ENCODE results near the gene LTB.
"Not testable (repeated sequence)": the region's sequence is repeated elsewhere in the genome, so short reads cannot be mapped to it uniquely, and the experiment has no call there.

The LTB gene

DNA sequence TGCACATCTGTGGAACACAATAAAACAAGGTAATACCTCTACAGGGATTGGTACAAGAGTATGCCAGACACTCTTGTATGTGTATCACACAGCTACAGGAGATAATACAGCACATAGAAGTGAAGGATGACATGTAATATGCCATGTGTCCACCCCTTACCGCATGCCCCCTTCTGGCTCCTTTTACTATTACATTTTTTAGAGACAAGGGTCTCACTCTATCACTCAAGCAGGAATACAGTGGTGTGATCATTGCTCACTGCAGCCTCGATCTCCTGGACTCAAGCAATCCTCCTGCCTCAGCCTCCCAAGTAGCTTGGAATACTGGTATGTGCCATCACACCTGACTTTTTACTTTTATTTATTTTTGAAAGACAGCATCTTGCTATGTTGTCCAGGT lies 14.8 kb upstream of the LTB start:
- DNase-seq = peak; percentile 19

DNA sequence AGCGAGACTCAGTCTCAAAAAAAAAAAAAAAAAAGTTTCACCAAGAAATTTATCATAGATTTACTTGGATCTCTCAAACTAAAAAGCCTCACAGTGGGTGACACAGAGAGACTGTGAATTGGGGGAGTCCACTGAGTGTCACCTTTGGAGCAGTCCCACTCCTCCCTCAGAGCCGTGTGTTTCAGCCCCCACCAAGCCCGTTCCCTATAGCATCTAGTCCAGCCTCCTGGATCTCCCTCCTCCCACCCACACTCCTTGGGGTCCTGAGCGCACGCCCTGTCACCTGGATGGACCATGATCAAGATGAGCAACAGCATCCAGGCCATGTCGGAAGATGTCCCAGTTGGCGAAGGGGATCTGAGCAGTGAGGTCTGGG lies 10.2 kb upstream of the LTB start:
- no peak for DNase-seq

DNA sequence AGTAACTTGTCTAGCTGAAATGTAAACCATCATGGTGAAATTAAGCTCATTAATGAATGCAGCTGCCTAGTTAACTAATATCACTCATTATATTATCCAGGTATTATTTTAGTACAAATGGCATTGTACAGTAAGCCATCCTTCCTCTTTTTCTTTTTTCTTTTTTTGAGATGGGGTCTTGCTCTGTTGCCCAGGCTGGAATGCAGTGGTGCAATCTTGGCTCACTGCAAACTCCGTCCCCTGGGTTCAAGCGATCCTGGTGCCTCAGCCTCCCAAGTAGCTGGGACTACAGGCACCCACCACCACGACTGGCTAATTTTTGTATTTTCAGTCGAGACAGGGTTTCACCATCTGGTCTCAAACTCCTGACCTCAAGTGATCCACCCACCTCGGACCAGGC lies 8.5 kb upstream of the LTB start:
- not testable (repeated sequence) for DNase-seq

DNA sequence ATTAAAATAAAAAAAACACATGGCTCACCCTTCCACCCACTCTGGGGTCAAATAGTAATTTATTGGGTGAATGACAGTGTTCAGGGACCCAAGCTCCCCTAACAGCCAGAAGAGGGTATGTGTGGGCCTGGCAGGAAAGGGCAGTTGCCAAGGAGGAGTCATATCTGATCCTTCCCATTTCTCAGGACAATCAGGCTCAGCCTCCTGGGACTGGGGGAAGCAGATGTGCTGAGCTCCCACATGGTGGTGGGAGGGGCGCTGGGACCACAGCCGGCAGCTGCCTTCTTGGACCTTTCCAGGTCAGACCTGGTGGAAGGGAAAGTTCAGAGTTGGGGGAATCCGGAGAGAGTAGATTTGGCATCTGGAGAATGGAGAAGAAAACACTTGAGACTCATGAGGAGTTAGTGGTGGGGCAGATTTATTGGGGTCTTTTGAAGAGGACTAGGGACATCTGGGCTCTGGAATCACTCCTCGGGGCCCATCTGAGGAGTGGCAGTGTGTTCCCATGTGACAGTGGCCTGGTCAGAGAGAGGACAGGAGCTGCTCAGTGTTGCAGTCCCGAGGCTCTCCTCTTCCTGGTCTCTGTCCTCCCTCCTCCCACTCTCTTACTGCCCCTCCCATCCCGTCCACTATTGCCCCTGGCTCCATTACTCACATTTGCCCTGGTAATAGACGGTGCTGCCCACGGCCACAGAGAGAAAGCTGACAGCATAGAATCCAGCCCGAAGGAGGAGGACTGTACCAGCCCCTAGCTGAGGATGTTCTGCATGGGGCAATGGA lies 6.8 kb upstream of the LTB start:
- no peak for DNase-seq

DNA sequence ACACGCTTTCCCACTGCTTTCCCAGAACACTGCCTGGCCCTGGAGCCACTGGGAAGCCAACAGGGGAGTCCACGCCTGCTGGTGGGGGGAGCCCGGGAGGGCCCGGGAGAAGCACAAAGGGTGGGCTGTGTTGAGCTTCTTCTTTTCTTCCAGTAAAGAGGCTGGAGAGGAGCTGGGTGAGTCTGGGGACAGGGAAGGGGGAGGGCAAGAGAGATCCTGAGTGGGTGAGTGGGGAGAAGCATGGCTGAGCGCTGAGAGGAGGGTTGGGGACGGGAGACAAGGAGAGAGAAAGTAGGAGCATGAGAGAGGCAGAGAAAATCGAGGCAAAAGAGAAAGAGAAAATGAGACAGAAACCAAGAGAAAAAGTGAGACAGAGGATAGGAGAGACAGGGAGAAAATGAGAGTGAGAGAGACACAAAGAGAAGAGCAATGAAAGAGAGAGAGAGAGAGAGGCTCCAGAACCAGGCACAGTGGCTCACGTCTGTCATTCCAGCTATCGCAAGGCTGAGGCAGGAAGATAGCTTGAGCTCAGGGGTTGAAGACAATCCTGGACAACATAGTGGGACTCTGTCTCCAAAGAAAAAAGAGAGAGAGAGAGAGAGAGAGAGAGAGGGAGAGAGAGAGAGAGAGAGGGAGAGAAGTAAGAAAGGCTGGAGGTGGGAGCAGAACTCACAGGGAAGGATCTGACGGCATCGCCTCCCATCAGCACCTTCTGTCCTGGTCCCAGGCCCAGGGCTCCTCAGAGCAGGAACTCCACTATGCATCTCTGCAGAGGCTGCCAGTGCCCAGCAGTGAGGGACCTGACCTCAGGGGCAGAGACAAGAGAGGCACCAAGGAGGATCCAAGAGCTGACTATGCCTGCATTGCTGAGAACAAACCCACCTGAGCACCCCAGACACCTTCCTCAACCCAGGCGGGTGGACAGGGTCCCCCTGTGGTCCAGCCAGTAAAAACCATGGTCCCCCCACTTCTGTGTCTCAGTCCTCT lies 5.9 kb upstream of the LTB start:
- no peak for DNase-seq

DNA sequence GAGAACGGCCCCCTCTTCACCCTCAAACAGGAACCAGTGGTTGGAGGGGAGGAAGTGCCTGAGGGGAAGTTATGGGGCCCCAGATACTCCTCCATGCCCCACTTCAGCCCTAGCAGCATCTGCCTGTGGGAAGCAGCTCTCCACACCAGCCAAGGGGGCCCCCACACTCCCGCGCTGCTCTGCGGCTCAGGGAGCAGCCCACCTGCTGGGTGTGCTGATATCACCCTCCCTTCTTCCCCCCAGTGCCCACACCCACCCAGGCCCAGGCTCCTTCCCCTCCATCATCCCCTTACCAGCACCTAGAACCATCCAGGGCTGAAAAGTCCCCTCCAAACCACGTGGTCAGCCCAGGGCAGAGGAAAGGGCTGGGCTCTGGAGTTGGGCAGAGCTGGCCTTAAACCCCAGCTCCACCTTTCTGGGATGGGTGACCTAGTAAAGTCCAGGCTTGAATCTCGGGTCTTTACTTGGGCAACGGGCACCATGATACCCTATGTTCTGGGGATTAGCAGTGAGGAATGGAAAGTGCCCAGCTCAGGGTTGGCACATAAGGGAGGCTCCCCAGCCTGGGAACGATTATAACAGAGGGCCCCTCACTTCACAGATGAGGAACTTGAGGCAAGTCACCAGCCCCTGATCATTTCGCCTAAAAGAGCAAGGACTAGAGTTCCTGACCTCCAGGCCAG lies 4.5 kb upstream of the LTB start:
- DNase-seq = no peak

DNA sequence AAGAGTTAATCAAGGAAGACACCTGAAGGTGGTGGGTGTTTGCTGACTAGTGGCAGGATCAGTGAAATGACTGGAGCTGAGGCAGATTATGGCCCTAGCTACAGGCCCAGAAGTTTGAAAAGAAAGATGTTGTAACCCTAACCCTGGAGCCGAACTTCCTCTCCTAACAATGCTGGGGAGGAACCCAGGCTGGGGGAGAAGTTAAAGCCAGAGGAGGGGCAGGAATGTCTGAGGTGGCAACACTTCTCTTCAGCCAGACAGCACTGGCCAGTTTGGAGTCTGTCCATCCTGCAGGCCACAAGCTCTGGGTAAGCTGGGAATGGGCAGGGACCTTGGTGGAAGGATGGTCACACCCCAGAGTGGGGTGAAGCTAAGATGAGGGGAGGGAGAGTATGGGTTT lies 3.8 kb upstream of the LTB start, which contains the start of gene LST1:
LST1 (plus strand) TSS at position 270 of the 400 bp plus-strand sequence. CDS start 1,023 bp downstream, outside the sequence.
- DNase-seq = no peak

DNA sequence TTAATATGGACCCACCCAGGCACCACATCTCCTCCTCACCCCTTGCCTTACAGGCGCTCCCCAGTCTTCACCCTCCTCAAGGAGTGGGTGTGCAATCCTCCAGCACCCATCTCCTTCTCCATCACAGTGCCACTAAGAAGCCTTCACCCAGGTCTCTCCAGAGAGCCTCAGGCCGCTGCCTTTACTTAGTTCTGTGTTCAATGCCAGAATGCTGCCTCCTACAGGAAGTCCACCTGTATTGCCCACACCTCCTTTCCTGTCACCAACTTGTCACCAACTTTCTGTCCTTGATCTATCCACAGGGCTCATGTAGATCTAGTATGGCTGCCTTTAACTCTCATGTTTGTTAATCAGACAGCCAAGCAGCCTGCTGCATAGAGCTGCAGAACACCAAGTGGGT lies 3.3 kb upstream of the LTB start:
- DNase-seq = no peak

DNA sequence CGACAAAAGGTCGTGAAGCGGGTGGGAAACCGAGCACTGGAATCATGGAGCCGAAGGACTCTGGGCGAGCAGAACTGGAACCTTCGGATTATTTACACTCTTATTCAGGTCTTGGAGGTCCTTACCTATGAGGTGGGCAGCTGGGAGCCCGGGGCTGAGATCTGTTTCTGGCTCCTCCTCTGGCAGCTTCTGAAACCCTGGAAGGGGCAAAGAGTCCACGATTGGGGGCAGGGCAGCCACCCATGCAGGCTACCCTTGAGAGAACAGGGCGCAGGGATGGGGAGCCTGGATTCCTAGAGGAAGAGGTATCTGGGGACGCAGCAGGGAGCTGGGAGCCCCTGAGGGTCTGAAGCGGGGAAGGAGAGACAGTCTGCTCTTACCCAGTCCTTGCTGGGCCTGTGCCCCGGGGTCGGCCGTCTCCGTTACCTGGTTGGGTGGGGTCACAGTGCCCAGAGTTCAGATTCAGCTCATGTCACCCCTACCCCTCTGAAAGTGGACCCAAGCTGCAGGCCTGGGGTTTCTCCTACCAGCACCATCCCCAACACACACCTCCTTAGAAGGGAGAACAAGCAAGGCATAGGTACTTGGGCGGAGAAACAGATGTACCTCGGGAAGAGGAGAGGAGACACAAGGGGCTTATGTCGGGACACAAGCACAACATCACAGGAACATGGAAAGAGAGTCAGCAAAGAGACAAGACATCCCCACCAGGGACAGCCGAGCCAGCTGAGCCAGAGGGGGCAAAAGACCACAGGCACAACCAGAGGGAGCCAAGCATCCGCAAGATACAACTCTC lies 592 bp downstream of the LTB start:
- no peak for DNase-seq

DNA sequence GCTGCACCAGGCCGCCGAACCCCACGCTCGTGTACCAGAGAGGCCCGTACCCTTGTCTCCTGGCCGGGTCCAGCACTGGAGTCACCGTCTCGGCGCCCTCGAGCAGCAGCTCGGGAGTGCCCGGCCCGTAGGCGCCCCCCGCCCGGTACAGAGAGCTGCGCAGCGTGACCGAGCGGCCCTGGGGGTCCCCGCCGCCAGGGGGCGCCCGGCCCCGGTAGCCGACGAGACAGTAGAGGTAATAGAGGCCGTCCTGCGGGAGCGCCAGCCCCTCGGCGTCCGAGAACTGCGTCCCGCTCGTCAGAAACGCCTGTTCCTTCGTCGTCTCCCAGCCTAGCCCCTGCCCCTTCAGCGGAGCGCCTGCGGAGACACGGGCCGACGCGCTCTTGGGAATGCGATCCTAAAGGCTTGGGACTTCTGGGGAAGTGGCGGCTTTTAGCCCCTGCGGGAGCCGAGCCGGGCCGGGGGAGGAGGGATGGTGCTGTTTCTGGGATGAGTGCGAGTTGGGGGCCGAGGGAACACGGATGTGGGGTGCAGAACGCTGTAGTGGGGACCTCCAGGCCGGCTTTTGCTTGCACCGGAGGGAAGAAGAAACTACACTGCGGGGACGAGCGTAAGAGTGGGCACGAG lies 1.3 kb downstream of the LTB start:
- no peak for DNase-seq

DNA sequence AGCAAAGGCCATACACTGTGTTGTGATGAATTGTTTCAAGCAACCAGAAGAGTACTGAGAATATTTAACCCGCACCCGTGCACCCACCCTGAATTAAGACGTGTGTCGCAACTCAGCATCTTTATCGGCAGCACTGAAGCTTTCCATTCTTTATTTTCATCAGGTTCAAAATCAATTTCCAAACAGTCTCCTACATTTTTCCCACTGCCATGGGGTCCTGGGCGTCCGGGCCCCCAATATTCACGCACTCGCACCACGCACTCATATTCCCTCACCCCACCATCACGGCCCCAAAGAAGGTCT lies 1.8 kb downstream of the LTB start:
- no peak for DNase-seq

DNA sequence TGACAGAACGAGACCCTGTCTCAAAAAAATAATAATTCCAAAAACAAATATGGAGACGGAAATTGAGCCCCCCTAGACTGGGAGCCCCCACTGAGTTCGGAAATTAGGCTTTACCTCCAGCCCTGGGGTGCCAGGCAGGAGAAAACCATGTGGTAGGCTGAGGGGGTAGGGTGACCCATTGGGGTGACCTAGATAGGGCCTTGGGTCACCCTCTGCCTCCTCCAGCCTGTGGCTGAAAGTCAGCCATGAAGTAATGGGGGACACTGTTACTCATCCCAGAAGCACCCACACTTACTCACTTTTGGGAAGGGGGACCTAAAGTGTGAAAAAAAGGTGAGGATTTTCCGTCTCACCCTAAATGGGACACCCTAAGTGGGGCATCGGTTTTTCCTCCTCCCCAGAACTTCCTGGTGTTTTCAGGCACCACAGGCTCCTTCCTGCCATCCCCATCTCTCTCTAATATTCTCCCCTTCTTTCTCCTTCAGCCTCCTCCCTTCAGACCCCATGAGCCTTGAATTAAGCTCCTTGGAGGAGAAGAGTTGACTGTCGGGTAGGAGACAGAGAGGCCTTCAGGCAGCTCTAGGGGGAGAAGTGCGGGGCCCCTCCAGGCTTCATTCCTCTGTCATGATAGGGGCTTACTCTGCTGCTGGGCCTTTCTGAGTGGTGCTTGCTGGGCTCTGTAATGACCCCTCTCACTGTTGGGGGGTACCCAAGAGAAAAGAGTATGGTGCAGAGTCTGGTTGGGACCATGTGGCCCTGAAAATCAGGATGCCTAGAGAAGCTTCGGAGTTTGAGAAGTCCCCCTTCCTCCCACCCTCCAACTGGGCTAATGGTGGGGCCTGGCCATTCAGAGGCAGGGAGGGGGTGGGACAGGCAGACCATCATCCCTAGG lies 2.4 kb downstream of the LTB start:
- DNase-seq = no peak

DNA sequence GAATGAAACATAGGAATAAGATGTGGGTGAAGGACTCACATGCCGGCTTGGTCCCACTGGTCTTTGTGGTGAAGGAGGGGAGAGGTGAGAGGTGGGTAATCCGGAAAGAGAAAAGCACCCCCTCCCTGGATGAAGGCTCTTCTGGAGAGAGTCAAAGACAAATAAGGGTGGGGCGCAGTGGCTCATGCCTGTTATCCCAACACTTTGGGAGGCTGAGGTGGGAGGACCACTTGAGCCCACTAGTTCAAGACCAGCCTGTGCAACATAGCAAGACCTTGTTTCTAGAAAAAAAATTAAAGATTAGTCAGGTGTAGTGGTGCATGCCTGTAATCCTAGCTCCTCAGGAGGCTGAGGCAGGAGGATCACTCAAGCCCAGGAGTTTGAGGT lies 3.1 kb downstream of the LTB start:
- DNase-seq = no peak

DNA sequence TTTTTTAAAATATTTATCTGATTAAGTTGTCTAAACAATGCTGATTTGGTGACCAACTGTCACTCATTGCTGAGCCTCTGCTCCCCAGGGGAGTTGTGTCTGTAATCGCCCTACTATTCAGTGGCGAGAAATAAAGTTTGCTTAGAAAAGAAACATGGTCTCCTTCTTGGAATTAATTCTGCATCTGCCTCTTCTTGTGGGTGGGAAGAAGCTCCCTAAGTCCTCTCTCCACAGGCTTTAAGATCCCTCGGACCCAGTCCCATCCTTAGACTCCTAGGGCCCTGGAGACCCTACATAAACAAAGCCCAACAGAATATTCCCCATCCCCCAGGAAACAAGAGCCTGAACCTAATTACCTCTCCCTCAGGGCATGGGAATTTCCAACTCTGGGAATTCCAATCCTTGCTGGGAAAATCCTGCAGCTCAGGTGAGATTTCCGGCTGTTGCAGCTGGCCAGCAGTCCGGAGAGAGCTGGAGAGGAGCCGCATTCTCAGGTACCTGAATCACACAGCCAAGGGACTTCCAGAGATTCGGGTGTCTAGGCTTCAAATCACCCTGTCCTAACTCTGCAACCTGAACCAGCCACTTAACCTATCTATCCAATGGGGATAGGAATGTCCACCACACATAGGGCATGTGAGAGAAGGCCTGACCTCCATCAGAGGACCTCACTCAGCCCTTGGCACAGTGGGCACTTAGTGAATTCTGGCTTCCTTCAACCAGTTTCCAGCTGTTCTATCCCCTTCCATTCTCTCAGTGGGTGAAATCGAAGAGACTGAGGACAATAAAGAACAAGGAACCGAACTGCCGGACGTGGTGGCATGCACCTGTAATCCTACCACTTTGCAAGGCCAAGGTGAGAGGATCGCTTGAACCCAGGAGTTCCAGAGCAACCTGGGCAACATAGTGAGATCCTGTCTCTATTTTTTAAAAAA lies 3.8 kb downstream of the LTB start:
- DNase-seq = no peak

DNA sequence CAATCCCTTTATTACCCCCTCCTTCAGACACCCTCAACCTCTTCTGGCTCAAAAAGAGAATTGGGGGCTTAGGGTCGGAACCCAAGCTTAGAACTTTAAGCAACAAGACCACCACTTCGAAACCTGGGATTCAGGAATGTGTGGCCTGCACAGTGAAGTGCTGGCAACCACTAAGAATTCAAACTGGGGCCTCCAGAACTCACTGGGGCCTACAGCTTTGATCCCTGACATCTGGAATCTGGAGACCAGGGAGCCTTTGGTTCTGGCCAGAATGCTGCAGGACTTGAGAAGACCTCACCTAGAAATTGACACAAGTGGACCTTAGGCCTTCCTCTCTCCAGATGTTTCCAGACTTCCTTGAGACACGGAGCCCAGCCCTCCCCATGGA lies 4.7 kb downstream of the LTB start:
- no peak for DNase-seq

DNA sequence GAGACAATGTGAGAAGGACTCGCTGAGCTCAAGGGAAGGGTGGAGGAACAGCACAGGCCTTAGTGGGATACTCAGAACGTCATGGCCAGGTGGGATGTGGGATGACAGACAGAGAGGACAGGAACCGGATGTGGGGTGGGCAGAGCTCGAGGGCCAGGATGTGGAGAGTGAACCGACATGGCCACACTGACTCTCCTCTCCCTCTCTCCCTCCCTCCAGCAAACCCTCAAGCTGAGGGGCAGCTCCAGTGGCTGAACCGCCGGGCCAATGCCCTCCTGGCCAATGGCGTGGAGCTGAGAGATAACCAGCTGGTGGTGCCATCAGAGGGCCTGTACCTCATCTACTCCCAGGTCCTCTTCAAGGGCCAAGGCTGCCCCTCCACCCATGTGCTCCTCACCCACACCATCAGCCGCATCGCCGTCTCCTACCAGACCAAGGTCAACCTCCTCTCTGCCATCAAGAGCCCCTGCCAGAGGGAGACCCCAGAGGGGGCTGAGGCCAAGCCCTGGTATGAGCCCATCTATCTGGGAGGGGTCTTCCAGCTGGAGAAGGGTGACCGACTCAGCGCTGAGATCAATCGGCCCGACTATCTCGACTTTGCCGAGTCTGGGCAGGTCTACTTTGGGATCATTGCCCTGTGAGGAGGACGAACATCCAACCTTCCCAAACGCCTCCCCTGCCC lies 5.2 kb downstream of the LTB start:
- no peak for DNase-seq

DNA sequence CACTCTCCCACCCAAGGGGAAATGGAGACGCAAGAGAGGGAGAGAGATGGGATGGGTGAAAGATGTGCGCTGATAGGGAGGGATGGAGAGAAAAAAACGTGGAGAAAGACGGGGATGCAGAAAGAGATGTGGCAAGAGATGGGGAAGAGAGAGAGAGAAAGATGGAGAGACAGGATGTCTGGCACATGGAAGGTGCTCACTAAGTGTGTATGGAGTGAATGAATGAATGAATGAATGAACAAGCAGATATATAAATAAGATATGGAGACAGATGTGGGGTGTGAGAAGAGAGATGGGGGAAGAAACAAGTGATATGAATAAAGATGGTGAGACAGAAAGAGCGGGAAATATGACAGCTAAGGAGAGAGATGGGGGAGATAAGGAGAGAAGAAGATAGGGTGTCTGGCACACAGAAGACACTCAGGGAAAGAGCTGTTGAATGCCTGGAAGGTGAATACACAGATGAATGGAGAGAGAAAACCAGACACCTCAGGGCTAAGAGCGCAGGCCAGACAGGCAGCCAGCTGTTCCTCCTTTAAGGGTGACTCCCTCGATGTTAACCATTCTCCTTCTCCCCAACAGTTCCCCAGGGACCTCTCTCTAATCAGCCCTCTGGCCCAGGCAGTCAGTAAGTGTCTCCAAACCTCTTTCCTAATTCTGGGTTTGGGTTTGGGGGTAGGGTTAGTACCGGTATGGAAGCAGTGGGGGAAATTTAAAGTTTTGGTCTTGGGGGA lies 6.1 kb downstream of the LTB start:
- no peak for DNase-seq

DNA sequence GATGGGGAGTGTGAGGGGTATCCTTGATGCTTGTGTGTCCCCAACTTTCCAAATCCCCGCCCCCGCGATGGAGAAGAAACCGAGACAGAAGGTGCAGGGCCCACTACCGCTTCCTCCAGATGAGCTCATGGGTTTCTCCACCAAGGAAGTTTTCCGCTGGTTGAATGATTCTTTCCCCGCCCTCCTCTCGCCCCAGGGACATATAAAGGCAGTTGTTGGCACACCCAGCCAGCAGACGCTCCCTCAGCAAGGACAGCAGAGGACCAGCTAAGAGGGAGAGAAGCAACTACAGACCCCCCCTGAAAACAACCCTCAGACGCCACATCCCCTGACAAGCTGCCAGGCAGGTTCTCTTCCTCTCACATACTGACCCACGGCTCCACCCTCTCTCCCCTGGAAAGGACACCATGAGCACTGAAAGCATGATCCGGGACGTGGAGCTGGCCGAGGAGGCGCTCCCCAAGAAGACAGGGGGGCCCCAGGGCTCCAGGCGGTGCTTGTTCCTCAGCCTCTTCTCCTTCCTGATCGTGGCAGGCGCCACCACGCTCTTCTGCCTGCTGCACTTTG lies 6.8 kb downstream of the LTB start, which contains the start of gene TNF:
TNF (plus strand) TSS at position 231 of the 567 bp plus-strand sequence; CDS start at position 408, 177 bp downstream.
- DNase-seq = no peak

All from NCI-H524 treated with DMSO at 0.1 percent for 48 hours (cell line).